Stimulated activated CD4-positive, alpha-beta T cell treated with anti-CD3 and anti-CD28 coated beads, Interleukin-2, amount 100 ng/mL, for 24 hours (primary cell): ENCODE results near the gene KLHL6.

ENCODE experiments used
- DNase-seq, 2 donors: peaks; one replicate each; pipeline ENCODE4 v3.0.0-alpha.2; 2020

The KLHL6 gene

DNA sequence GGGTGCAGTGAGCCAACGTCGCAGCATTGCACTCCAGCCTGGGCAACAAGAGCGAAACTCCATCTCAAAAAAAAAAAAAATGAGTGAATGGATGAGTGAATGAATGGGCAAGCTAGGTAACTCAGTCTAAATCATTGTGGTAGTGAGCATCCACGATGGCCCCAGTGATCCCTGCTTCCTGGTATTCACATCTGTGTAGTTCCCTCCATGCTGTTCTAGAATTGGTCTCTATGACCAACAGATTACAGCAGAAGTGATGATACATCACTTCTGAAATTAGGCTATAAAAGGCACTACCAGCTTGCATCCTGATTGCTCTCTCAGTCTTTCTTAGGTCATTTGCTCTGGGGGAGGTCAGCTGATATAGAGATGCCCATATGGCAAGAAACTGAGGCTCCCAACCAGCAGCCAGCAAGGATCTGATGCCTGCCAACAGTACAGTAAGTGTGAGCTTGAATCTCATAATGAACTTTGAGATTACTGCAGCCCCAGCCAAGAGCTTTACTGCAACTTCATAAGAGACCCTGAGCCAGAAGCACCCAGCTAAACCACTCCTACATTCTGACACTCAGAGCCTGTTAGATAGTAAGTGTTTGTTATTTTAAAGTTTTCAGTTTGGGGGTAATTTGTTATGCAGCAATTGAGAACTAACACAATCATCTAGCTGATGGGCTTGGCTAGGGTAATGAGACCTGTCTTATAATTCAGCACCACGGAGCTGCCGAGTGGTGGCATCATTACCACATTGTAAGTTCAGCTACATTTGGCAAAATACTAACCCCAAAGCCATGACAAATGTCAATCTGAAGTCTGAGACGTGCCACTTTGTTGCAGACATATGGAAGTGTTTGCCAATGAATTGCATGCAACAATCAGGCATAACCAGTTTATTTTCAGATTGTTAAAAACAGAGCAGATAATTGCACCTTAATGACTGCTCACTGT, 53.0 kb downstream of the KLHL6 start:
- DNase-seq = no peak

- no peak for DNase-seq
Measured at GRCh38 chr3:183500981-183501704, 54.4 kb downstream of the KLHL6 start.

DNA sequence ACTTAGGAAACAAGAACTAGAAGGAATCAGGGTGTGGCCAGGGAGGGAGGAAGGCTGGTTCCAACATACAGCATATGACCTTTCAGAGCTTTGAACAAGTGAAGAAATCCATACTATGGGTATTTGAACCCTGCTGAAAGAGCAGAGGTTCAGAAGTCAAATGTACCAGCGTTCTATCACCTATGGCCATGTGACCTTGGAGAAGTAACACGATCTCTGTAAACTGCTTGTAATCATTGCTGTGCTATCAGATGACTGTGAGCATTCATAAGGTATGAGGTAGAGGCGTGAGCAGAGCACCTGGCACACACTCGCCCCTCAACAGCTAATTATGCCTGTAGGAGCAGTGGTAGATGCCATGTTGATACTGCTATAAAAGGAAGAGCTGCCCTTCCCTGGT, 55.2 kb downstream of the KLHL6 start:
- DNase-seq = no peak

DNA sequence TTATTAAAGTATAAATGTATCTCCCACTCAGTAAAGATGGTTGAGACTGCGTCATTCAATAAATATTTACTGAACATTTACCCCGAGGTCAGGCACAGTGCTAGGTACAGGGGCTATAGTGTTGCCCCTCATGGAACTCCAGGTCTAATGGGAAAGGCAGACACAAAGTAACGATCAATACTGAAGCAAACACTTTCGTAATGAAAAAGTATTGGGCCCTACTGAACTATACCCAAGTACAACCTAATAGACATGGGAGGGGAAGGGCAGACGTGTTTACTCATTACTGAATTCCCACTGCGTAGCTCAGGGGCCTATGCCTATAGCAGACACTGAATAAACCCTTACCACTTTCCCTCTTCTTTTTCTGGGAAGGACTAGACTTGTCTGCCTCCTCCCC, 56.9 kb downstream of the KLHL6 start:
- no peak for DNase-seq

DNA sequence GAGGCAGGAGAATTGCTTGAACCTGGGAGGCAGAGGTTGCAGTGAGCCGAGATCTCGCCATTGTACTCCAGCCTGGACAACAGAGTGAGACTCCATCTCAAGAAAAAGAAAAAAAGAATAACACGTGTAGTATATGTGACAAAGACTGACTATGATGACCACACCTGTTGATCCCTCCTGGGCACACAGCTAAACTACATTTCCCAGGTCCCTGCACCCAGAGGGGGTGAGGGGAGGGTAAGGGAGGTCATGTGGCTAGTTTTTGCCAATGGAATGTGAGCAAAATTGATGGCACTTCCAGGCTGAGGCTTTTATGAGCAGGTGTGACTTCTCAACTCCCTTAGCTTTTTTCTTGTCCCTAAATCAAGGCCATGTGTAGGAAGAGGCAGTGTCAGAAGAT, 58.2 kb downstream of the KLHL6 start:
- DNase-seq = no peak

GRCh38 chr3:183496311-183496710, 59.2 kb downstream of the KLHL6 start:
- no peak for DNase-seq

DNA sequence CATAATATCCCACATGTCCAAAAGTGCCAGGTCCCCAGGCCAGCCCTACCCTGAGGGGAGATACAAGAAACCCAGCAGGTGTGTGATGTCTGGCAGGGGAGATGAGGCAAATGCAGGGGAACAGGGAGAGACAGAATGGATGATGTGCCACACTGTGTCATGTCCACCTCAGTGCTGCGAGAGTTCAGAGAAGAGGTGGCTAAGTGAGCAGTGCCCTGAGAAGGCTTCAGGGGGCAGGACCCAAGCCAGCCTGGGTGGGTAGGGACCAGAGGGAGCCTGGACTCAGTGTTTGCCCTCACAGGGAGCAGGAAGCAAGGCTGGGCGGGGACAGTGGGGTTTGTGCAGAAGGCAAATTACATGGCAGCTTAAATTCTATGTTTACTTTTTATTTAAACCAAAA, 61.2 kb downstream of the KLHL6 start:
- no peak for DNase-seq

- DNase-seq = no peak
Measured at GRCh38 chr3:183493296-183494045, 62.0 kb downstream of the KLHL6 start.

DNA sequence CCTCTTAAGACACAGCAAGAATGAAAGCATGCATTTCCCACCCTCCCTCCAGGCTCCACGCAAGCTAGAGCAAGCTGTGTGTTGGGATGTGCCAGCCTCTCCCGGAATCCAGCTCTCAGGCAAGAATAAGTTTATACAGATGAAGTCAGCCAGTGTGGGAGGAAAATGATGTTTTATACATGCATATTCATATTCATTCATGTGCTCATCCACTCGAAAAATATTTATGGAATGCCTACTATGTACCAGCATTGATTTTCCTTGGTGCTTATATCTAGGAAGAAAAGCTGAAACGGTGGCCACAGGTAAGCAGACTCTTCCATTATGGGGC, 62.7 kb downstream of the KLHL6 start:
- no peak for DNase-seq

- DNase-seq = no peak
Measured at GRCh38 chr3:183491923-183492848, 63.3 kb downstream of the KLHL6 start.

- no peak for DNase-seq
Measured at GRCh38 chr3:183491109-183491922, 64.2 kb downstream of the KLHL6 start.

DNA sequence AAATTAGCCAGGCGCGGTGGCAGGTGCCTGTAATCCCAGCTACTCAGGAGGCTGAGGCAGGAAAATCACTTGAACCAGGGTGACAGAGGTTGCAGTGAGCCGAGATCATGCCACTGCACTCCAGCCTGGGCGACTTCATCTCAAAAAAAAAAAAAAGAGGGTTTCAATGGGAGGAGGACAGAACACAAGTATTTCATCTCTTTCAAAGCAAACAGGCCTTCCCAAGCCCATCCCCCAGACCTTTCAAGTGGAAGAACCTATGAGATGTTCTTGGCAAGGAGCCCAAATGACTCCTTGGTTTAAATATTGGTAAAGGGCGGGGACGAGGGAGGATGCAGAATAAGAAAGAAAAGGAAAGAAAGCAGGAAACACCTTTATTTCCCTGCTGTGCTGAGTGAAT, 64.9 kb downstream of the KLHL6 start:
- no peak for DNase-seq

- no peak for DNase-seq
Measured at GRCh38 chr3:183490211-183490601, 65.3 kb downstream of the KLHL6 start.

GRCh38 chr3:183489455-183490210, 65.9 kb downstream of the KLHL6 start:
- DNase-seq = no peak

GRCh38 chr3:183488343-183488742, 67.2 kb downstream of the KLHL6 start:
- DNase-seq = no peak

DNA sequence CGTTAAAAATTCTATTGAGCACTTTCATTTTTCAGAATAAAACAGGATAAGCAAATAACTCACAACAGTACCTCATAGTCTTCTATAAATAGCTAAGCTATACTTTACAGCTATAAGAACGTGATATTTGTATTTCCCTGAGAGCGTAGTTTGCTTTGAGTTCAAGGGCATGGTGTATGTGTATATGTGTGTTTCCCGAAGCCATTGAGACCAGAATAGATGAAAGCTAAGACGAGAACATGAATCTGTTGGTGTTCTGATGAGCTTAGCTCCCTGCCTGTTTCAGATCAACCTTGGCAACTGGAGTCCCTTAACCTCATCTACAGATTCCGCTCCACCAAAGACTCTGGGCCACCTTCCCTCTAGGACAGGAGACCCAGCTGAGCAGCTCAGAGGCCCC, 67.6 kb downstream of the KLHL6 start:
- DNase-seq = no peak

DNA sequence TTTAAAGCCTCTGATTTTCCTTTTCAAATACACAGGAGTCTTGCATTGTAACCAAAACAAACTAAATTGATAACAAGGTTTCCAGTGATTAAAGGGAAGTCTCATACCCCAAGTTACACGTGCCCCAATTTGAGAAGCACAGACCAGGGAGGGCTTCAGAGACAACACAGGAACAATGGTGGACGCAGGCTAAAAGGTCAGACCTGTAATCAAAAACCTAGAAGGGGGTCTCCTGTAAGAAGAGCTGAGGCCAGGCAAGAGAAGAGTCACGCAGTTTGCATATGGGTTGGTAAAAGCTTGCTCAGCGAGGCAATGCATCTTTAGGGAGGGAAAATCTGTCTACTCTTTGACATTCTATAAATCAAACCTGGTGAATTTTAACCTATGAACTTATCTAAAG, 68.5 kb downstream of the KLHL6 start:
- no peak for DNase-seq

DNA sequence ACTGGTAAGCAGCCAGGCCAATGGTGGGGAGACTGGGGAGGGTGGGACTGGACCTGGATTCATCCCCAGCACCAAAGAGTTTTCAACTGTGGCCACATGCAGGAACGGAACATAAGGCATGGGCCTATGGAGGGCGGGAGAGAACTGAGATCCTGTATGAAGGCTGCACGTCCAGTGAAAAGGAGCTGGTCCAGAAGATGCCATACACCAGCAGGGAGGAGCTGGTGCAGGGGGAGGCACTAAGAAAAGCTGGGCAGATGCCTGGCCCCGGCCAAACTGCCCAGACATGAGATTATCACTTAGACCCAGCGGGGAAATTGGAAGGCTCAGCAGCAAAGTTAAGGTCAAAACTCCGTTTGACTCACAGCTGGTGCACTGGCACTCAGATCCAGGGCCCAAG, 69.0 kb downstream of the KLHL6 start:
- no peak for DNase-seq

DNA sequence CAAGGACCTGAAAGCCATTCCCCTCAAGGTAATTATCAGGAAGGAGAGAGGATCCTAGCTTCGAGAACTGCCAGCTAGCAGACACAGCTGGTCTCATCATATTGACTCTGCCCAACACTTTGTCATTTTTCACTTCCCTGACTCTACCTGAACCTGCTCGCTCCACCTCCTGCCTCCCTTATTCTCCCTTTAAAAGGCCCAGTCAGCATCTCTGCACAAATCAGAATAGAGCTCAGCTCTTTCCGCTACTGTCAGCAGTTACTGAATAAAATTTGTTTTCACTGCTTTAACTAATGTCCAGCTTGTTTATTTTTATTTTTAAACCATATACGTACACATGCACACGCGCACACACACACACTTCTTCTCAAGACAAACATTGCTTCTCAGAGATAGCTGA, 69.9 kb downstream of the KLHL6 start:
- DNase-seq = no peak

- DNase-seq = no peak
Measured at GRCh38 chr3:183485093-183485492, 70.4 kb downstream of the KLHL6 start.
